ENCODE measurements around the gene NSUN4. TPM values are rescaled to one million over a fixed set of nuclear protein-coding genes. Genes with fewer than 3 reads are reported as not detected.

Gene NSUN4
- total and polyA plus RNA-seq, 2 of the 13 experiments (the other 11 are each of a cell fraction or from before 2014, with no cell fraction given), result 21.5 to 23.5 TPM

DNA sequence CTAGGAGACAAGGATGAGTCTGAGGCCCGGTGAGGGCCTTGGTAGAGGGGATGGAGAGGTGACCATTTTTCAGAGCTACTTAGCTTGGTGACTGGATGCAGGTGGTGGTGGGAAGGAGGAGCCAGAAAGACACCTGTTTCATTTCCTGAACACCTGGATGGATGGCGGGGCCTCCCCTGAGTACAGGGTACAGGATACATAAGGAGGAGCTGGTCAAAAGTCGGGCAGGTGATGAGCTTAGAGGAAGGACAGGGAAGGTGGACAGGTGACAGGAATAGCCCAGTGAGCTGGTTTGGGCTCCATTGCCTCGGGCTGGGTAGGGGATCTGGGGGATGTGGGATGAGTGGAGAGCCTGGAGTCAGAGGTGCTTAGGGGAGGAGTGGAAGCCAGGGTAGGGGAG, 59.8 kb downstream of the NSUN4 start:
- H3K36me3 ChIP-seq (replicated peaks in 1 of 2; ENCODE audit: control insufficient read depth in 1 of 2, insufficient read depth in 2 of 2, low read length in 2 of 2), result no peaks in the 10 kb centered on the region
- no peak overlapping the region for H3K4me3 ChIP-seq (replicated peaks in 1 of 3; ENCODE audit: insufficient read depth in 1 of 3, low read depth in 2 of 3, low read length in 3 of 3)
- no peak overlapping the region for H3K4me2 ChIP-seq (ENCODE audit: low read depth, low read length)
- H3K27me3 ChIP-seq (ENCODE audit: control insufficient read depth in 1 of 2, insufficient read depth in 2 of 2, low read length in 2 of 2), result no peaks in the 10 kb centered on the region
- no peak for ATAC-seq
- no TSS peak for BruUV-seq (replicated peaks)
- ChIA-PET CTCF (ENCODE audit: low intra/inter-chr PET ratio, low total read pairs) (no interaction called here), POLR2A (no interaction called here)
- H3K4me1 ChIP-seq (ENCODE audit: insufficient read depth, low read length), result peaks cover 25% of the 10 kb centered on the region
- in situ Hi-C loops (cut with HindIII; ENCODE audit: extremely low pct_ligation_motif_present, low pct_unique_long_range_greater_than_20kb) (no loop called here), intact Hi-C loops (cut with micrococcal nuclease; ENCODE audit: unreplicated experiment) (no loop called here)
- 53% methylated on average over 4 of the region's 4 CpGs for WGBS (ENCODE audit: low lambda C conversion rate)
- no peak for FAIRE-seq
- H3K79me2 ChIP-seq (ENCODE audit: insufficient read depth, low read length), result no peaks in the 10 kb centered on the region
- DNase-seq (ENCODE audit: low spot score), result no peak
- H3K9me3 ChIP-seq (ENCODE audit: low read length), result no peaks in the 10 kb centered on the region
- H4K20me1 ChIP-seq (ENCODE audit: insufficient read depth, low read length), result no peaks in the 10 kb centered on the region
- no peak overlapping the region for H3K27ac ChIP-seq (ENCODE audit: extremely low read length, insufficient read depth, low read length)
- TF ChIP-seq ZNF235 (CRISPR knock-in tag; IDR thresholded peaks at IDR 0.05; ENCODE audit: borderline replicate concordance) (no peak), MXI1 (IDR thresholded peaks at IDR 0.05; ENCODE audit: borderline replicate concordance, low read depth, low read length) (no peak), MED8 (CRISPR knock-in tag; IDR thresholded peaks at IDR 0.05; ENCODE audit: insufficient replicate concordance) (no peak), ZNF7 (CRISPR knock-in tag; IDR thresholded peaks at IDR 0.05) (no peak), RXRA (CRISPR knock-in tag; IDR thresholded peaks at IDR 0.05) (no peak), HOXA5 (CRISPR knock-in tag; IDR thresholded peaks at IDR 0.05) (no peak), ZNF883 (CRISPR knock-in tag; IDR thresholded peaks at IDR 0.05; ENCODE audit: not compliant biosample characterization) (no peak), CREB1 (IDR thresholded peaks at IDR 0.05) (no peak), CREB1 (CRISPR knock-in tag; IDR thresholded peaks at IDR 0.05) (no peak), POLR2G (IDR thresholded peaks at IDR 0.05; ENCODE audit: low read depth, low read length) (no peak), ZNF766 (CRISPR knock-in tag; IDR thresholded peaks at IDR 0.05; ENCODE audit: borderline replicate concordance) (no peak), MYNN (CRISPR knock-in tag; IDR thresholded peaks at IDR 0.05; ENCODE audit: low read depth) (no peak), SP140L (CRISPR knock-in tag; IDR thresholded peaks at IDR 0.05; ENCODE audit: borderline replicate concordance) (no peak), ZNF460 (CRISPR knock-in tag; IDR thresholded peaks at IDR 0.05; ENCODE audit: borderline replicate concordance) (no peak), ZFP37 (CRISPR knock-in tag; IDR thresholded peaks at IDR 0.05; ENCODE audit: borderline replicate concordance) (no peak), SMC3 (IDR thresholded peaks at IDR 0.05; ENCODE audit: low read length) (no peak)
- TF ChIP-seq, protein P1, sequence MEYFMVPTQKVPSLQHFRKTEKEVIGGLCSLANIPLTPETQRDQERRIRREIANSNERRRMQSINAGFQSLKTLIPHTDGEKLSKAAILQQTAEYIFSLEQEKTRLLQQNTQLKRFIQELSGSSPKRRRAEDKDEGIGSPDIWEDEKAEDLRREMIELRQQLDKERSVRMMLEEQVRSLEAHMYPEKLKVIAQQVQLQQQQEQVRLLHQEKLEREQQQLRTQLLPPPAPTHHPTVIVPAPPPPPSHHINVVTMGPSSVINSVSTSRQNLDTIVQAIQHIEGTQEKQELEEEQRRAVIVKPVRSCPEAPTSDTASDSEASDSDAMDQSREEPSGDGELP (IDR thresholded peaks at IDR 0.05; ENCODE audit: borderline replicate concordance, low read depth), result no peak
- TF ChIP-seq, protein P2, sequence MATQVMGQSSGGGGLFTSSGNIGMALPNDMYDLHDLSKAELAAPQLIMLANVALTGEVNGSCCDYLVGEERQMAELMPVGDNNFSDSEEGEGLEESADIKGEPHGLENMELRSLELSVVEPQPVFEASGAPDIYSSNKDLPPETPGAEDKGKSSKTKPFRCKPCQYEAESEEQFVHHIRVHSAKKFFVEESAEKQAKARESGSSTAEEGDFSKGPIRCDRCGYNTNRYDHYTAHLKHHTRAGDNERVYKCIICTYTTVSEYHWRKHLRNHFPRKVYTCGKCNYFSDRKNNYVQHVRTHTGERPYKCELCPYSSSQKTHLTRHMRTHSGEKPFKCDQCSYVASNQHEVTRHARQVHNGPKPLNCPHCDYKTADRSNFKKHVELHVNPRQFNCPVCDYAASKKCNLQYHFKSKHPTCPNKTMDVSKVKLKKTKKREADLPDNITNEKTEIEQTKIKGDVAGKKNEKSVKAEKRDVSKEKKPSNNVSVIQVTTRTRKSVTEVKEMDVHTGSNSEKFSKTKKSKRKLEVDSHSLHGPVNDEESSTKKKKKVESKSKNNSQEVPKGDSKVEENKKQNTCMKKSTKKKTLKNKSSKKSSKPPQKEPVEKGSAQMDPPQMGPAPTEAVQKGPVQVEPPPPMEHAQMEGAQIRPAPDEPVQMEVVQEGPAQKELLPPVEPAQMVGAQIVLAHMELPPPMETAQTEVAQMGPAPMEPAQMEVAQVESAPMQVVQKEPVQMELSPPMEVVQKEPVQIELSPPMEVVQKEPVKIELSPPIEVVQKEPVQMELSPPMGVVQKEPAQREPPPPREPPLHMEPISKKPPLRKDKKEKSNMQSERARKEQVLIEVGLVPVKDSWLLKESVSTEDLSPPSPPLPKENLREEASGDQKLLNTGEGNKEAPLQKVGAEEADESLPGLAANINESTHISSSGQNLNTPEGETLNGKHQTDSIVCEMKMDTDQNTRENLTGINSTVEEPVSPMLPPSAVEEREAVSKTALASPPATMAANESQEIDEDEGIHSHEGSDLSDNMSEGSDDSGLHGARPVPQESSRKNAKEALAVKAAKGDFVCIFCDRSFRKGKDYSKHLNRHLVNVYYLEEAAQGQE (IDR thresholded peaks at IDR 0.05; ENCODE audit: borderline replicate concordance in 1 of 2, low read depth in 1 of 2, low read length in 2 of 2), result no peak
- TF ChIP-seq, protein P3, sequence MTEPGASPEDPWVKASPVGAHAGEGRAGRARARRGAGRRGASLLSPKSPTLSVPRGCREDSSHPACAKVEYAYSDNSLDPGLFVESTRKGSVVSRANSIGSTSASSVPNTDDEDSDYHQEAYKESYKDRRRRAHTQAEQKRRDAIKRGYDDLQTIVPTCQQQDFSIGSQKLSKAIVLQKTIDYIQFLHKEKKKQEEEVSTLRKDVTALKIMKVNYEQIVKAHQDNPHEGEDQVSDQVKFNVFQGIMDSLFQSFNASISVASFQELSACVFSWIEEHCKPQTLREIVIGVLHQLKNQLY (CRISPR knock-in tag; IDR thresholded peaks at IDR 0.05), result no peak
- no peak overlapping the region for H3K9ac ChIP-seq (ENCODE audit: insufficient read depth, low read depth, low read length)
- H2AFZ ChIP-seq (ENCODE audit: low read length), result no peak overlapping the region

Measured in HepG2 (cell line).